Measurements from ENCODE around the gene NXPE2.

The NXPE2 gene

DNA sequence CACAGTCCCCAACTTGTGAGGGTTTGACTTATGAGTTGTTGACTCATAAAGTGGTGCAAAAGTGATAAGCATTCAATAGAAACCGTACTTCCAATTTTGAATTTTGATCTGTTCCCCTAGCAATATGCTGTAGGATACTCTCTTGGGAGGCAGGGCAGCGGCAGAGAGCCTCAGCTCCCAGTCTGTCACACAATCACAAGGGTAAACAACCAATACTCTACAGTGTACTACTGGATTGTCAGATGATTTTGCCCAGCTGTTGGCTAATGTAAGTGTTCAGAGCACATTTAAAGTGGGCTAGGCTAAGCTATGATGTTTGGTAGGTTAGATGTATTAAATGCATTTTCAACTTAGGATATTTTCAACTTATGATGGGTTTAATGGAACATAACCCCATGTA, 13.7 kb upstream of the NXPE2 start:
- ChIA-PET POLR2A (no interaction called here), CTCF (no interaction called here)
- Histone ChIP-seq H3K4me1 (ENCODE audit: control insufficient read depth, insufficient read depth, low read length) (no peaks in the 10 kb centered on the region), H3K9me3 (ENCODE audit: control insufficient read depth, insufficient read depth, low read depth, low read length) (no peaks in the 10 kb centered on the region), H3K36me3 (ENCODE audit: control insufficient read depth in 2 of 2, insufficient read depth in 1 of 2, low read length in 2 of 2) (no peaks in the 10 kb centered on the region), H3K4me3 (ENCODE audit: low read depth, low read length) (no peak overlapping the region), H3K27ac (ENCODE audit: extremely low read depth, low read depth, low read length) (no peak overlapping the region)
- TF ChIP-seq, protein P1, sequence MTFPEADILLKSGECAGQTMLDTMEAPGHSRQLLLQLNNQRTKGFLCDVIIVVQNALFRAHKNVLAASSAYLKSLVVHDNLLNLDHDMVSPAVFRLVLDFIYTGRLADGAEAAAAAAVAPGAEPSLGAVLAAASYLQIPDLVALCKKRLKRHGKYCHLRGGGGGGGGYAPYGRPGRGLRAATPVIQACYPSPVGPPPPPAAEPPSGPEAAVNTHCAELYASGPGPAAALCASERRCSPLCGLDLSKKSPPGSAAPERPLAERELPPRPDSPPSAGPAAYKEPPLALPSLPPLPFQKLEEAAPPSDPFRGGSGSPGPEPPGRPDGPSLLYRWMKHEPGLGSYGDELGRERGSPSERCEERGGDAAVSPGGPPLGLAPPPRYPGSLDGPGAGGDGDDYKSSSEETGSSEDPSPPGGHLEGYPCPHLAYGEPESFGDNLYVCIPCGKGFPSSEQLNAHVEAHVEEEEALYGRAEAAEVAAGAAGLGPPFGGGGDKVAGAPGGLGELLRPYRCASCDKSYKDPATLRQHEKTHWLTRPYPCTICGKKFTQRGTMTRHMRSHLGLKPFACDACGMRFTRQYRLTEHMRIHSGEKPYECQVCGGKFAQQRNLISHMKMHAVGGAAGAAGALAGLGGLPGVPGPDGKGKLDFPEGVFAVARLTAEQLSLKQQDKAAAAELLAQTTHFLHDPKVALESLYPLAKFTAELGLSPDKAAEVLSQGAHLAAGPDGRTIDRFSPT (tag by site-specific recombination; IDR thresholded peaks at IDR 0.05), result no peak
- TF ChIP-seq ZNF510 (tag by site-specific recombination; IDR thresholded peaks at IDR 0.05; ENCODE audit: insufficient replicate concordance), result no peak
- no peak for TF ChIP-seq ZNF169 (tag by site-specific recombination; IDR thresholded peaks at IDR 0.05)
- no peak for TF ChIP-seq SP7 (tag by site-specific recombination; IDR thresholded peaks at IDR 0.05)
- no peak for TF ChIP-seq ZNF596 (tag by site-specific recombination; IDR thresholded peaks at IDR 0.05)
- TF ChIP-seq ZNF391 (tag by site-specific recombination; IDR thresholded peaks at IDR 0.05; ENCODE audit: borderline replicate concordance, low read depth), result no peak
- TF ChIP-seq ZNF473 (tag by site-specific recombination; IDR thresholded peaks at IDR 0.05), result no peak
- no peak for TF ChIP-seq ZNF114 (tag by site-specific recombination; IDR thresholded peaks at IDR 0.05)
- TF ChIP-seq ZIC2 (tag by site-specific recombination; IDR thresholded peaks at IDR 0.05), result no peak

DNA sequence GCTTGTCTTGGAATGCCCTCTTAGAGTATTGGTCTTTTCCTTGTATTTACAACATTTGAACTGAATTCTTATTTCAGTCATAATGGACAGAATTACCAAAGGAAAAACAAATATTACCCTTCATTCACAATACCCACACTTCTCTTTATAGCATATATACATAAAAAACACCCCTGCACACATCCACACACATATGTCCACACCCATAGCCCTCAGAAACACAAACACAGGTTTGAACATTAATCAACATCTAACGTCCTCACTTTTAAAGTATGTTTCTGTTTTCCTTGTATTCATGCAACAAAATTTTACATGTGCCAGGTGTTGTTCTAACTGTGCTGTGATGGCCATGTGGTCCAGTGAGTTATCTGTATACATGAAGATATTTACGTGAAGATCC, 11.6 kb upstream of the NXPE2 start:
- ChIA-PET CTCF (no interaction called here), POLR2A (no interaction called here)
- TF ChIP-seq FEZF1 (tag by site-specific recombination; IDR thresholded peaks at IDR 0.05) (no peak), ZFP41 (tag by site-specific recombination; IDR thresholded peaks at IDR 0.05; ENCODE audit: borderline replicate concordance) (no peak)
- TF ChIP-seq, protein P2, sequence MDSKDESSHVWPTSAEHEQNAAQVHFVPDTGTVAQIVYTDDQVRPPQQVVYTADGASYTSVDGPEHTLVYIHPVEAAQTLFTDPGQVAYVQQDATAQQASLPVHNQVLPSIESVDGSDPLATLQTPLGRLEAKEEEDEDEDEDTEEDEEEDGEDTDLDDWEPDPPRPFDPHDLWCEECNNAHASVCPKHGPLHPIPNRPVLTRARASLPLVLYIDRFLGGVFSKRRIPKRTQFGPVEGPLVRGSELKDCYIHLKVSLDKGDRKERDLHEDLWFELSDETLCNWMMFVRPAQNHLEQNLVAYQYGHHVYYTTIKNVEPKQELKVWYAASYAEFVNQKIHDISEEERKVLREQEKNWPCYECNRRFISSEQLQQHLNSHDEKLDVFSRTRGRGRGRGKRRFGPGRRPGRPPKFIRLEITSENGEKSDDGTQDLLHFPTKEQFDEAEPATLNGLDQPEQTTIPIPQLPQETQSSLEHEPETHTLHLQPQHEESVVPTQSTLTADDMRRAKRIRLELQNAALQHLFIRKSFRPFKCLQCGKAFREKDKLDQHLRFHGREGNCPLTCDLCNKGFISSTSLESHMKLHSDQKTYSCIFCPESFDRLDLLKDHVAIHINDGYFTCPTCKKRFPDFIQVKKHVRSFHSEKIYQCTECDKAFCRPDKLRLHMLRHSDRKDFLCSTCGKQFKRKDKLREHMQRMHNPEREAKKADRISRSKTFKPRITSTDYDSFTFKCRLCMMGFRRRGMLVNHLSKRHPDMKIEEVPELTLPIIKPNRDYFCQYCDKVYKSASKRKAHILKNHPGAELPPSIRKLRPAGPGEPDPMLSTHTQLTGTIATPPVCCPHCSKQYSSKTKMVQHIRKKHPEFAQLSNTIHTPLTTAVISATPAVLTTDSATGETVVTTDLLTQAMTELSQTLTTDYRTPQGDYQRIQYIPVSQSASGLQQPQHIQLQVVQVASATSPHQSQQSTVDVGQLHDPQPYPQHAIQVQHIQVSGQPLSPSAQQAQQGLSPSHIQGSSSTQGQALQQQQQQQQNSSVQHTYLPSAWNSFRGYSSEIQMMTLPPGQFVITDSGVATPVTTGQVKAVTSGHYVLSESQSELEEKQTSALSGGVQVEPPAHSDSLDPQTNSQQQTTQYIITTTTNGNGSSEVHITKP (tag by site-specific recombination; IDR thresholded peaks at IDR 0.05), result no peak
- Histone ChIP-seq H3K9me3 (ENCODE audit: control insufficient read depth, insufficient read depth, low read depth, low read length) (no peaks in the 10 kb centered on the region), H3K4me3 (ENCODE audit: low read depth, low read length) (no peak overlapping the region), H3K27ac (ENCODE audit: extremely low read depth, low read depth, low read length) (no peak overlapping the region), H3K36me3 (ENCODE audit: control insufficient read depth in 2 of 2, insufficient read depth in 1 of 2, low read length in 2 of 2) (no peaks in the 10 kb centered on the region), H3K4me1 (ENCODE audit: control insufficient read depth, insufficient read depth, low read length) (no peaks in the 10 kb centered on the region)

- Histone ChIP-seq H3K4me3 (ENCODE audit: low read depth, low read length) (no peak overlapping the region), H3K9me3 (ENCODE audit: control insufficient read depth, insufficient read depth, low read depth, low read length) (no peaks in the 10 kb centered on the region), H3K4me1 (ENCODE audit: control insufficient read depth, insufficient read depth, low read length) (no peaks in the 10 kb centered on the region), H3K27ac (ENCODE audit: extremely low read depth, low read depth, low read length) (no peak overlapping the region), H3K36me3 (ENCODE audit: control insufficient read depth in 2 of 2, insufficient read depth in 1 of 2, low read length in 2 of 2) (no peaks in the 10 kb centered on the region)
- TF ChIP-seq ZNF341 (tag by site-specific recombination; IDR thresholded peaks at IDR 0.05; ENCODE audit: low read depth) (no peak), ZNF791 (tag by site-specific recombination; IDR thresholded peaks at IDR 0.05) (no peak), ZNF2 (tag by site-specific recombination; IDR thresholded peaks at IDR 0.05) (no peak), ZNF239 (tag by site-specific recombination; IDR thresholded peaks at IDR 0.05) (no peak)
- TF ChIP-seq, protein P3, sequence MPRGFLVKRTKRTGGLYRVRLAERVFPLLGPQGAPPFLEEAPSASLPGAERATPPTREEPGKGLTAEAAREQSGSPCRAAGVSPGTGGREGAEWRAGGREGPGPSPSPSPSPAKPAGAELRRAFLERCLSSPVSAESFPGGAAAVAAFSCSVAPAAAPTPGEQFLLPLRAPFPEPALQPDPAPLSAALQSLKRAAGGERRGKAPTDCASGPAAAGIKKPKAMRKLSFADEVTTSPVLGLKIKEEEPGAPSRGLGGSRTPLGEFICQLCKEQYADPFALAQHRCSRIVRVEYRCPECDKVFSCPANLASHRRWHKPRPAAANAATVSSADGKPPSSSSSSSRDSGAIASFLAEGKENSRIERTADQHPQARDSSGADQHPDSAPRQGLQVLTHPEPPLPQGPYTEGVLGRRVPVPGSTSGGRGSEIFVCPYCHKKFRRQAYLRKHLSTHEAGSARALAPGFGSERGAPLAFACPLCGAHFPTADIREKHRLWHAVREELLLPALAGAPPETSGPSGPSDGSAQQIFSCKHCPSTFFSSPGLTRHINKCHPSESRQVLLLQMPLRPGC (tag by site-specific recombination; IDR thresholded peaks at IDR 0.05), result no peak
- CTCF ChIA-PET, result no interaction called here
- POLR2A ChIA-PET, result no interaction called here
Measured at GRCh38 chr11:114668109-114668508, 10.2 kb upstream of the NXPE2 start.

Data from HEK293 (cell line).